8988T (cell line): ENCODE results near the gene TMEM74B.
"Not testable (repeated sequence)": the region's sequence is repeated elsewhere in the genome, so short reads cannot be mapped to it uniquely, and the experiment has no call there.

Source experiments
- DNase-seq: peaks from one replicate; pipeline ENCODE4 v3.0.0; 2011

The TMEM74B gene

DNA sequence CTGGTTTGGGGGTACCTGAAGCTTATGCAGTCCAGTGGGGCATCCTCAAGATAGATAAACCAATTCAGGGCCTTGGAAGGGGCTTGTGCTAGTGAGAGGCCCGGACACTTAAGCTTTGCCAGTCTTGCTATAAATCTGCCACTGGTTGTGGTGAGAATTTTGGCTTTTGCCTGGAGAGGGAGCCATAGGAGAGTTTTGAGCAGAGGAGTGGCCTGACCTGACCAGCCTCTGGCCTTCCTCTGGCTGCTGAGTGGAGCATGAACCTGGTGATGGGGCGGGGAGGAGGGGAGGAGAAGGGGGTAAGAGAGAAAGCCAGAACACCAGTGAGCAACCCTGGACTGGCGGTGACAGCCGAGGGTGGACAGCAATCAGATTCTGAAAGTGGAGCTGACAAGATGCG lies 7.1 kb downstream of the TMEM74B start:
- peak; percentile 49 for DNase-seq

DNA sequence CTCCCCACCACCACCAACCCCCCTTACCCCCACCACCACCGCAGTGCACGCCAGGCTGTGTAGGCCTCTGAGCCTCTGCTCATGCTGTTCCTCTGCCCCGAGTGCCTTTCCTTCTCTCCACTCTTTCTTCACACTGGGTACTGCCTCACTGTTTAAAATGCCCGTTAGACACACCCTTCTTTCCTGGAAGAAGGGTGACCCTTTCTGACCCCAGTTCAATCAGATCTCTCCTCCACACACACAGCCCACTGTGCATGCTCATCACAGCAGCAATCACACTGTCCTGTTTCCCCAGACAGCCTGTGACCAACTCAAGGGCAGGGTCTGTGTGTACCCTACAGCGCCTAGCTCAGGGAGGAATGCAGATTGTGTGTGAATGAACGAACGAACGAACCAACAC lies 10.0 kb downstream of the TMEM74B start:
- no peak for DNase-seq

DNA sequence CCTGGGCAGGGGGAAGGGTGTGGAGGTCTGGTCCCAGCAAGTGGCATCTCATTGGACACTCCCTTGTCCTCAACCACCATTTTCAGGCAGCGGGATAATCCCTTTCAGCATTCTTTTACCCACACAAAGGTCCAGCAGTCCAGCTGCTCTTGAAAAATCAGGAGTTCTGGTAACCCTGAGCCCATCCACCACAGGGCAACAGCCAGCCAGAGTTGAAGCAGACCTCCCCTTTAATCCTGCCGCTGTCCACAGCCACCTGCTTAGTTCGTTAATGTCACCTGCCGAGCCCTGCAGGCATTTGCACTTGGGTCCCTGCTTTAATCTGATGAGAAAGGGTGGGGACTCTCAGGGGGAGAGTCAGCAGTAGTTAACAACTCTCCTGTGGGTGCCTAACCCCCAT lies 11.1 kb downstream of the TMEM74B start:
- no peak for DNase-seq

DNA sequence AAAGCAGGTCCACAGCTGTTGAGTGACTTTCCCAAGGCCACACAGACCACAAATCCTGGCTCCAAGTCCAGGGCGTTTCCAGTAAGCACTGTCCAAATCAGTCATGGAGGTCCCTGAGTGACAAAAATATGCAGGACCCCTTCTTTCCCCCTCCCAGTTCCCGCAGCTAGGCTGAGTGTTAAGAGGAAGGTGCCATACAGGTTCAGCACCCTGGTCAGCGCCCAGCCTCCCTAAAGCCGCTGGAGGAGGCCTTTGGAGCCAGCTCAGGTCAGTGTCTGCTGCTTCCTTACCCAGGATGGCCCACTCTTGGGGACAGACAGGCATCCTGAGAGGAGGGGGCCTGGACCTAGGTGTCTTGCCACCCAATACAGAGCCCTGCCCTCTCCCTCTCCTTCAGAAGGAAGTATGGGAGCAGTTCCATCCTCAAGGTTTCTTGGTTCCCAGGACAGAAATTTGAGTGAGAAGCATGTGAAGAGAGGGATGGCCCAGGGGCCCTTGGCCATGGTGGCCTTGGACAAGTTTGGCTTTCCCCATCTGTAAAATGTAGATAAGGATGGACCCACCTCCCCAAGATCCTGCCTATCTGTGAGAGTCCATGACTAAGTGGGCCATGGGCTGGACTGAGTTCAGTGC lies 13.2 kb downstream of the TMEM74B start:
- no peak for DNase-seq

DNA sequence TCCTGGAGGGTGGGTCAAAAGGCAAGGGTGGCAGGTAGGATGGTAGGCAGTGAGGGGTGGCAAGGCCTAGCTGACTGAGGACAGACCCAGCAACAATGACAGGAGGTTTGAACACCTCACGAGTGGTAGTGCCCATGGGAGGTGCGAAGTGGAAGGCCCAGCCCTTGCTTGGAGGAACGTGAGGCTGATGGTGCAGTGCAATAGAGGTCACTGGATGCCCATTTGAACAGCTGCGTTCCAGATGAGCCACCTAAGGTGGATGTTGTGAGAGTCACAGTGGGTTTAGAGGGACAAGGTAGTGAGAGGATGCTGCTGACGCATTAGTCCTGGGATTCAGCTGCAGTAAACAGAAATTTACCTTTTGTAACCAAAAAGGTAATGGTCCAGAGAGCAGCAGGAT lies 15.6 kb downstream of the TMEM74B start:
- no peak for DNase-seq

DNA sequence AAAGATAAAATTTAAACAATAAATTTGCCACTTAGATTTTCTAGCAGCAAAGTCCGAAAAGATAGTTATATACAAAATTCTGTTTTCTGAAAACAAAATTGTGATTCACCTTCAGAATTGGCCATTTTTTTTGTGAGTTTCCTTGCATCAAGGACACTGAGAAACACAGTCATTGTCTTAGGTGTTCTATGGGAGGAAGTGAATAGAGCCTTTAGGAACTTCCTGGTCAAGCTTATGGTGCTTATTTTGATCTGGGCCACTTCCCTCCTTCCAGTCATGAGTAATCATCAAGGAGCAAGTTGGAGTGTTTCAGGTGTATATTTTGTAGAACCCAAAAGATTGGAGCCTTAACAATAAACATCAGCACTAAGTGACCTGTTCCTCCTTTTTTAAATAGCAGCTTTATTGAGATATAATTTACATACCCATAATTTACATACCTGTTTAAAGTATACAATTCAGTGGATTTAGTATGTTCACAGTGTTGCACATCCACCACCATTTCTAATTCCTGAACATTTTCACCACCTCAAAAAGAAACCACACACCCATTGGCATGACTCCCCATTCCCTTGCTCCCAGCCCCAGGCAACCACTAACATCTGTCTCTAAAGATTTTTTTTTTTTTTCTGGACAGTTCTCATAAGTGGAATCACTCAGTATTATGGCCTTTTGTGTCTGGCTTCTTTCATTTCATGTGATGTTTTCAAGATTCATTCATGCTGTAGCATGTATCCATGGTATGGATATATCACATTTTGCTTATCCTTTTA lies 17.6 kb downstream of the TMEM74B start:
- no peak for DNase-seq

DNA sequence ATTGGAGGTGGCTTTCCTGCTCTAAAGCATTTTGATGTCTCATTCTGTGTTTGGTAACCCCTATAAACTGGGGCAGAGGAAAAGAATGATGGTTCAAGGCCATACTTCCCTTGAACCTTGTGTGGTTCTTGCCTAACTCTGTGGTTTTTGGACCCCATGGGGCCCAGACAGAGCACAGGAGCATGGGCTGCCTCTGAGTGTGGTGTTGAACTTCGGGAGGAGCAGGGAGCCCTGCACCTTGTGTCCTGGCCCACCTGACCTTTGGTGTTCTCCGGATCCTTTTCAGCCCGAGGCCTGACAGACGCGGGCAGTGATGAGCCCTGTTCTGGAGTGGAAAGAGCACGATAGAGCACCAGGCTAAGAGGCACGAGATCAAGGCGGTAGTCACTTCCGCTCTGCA lies 18.8 kb downstream of the TMEM74B start:
- no peak for DNase-seq

DNA sequence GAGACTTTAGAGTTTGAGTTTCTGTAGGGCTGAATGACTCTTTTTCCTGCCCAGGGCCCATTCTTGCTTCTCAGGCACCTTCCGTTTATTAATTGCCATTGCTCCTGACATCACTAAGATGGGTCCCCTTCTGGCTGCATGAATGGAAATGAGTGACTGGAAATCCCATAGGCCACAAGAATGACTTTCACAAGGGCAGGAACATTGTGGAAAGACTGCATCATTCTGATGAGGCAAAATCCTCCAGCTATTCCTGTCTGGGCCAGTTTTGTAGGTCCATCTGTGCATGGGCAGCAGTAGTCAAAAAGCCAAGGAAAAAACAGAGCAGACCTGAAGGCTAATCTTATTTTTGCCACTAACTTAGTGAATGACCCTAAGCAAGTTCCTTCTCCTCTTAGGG lies 19.3 kb downstream of the TMEM74B start:
- no peak for DNase-seq

DNA sequence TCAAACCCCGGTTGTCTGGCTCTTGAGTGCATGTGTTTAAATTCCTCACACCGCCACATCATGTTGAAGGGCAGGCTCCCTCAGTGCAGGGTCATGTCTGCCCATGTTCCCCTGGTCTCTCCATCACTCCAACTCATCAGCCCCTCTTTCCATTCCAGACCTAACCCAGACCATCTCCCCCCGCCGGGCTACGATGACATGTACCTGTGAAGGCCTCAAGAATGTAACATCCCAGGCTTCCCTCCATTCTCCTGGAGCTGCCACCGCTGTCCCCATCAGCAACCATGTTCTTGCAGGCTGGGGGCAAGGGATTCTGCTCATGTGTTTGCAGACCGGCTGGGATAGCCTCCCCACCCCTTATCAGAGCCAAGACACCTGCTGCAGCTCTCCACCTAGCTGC lies 19.9 kb downstream of the TMEM74B start:
- DNase-seq = no peak

DNA sequence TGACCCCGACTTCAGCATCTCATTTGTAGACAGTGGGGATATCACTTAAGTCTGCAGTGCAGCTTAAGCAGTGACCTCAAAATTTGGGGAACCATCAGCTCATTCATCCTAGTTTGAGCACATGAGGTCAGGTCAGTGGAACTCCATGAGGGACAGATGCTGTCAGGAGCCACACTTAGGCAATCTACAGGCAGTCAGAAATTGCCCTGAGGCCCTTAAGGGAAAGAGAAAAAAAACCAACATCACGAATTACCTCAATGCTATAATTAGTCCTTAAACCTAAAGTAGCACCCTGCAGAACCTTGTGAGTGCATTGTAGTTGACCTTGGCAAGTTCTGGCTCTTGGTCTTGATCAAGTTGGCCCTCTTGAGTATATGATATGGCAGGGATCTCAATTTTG lies 21.1 kb downstream of the TMEM74B start:
- DNase-seq = no peak

DNA sequence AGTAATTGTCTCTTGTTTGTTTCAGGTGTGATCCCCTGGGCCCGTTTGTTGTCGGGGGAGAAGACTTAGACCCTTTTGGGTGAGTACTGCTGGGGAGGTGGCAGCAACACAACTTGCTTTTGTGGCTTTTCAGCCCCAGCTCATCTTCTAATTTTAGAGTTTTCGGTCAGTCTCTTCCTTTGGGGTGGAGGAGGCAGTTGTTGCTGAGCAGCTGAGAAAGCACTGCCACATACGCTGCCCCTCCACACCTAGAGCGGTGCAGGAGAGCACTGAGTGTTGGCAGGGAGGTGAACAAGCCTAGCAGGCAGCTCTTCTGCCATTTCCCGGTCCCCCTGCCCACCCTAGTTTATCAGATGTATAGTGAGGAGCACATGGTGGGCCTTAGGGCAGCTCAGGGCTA lies 21.7 kb downstream of the TMEM74B start:
- DNase-seq = no peak

DNA sequence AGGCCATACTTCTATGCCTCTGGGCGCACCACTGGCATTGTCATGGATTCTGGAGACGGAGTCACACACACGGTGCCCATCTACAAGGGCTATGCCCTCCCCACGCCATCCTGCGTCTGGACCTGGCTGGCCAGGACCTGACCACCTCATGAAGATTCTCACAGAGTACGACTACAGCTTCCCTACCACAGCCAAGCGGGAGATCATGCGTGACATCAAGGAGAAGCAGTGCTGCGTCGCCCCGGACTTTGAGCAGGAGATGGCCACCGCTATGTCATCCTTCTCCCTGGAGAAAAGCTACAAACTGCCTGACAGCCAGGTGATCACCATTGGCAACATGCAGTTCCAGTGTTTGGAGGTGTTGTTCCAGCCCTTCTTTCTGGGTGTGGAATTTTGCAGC lies 23.8 kb downstream of the TMEM74B start:
- DNase-seq = no peak

DNA sequence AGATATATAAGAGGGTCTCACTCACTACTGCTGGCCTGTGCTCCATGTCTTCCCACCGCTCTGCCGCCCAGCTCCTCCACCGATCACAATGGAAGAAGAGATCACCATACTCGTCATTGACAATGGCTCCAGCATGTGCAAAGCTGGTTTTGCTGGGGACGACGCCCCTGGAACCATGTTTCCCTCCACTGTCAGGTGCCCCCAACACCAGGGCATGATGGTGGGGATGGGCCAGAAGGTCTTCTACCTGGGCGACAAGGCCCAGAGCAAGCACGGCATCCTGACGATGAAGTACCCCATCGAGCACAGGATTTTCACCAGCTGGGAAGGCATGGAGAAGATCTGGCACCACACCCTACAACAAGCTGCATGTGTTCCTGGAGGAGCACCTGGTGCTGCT lies 24.3 kb downstream of the TMEM74B start:
- DNase-seq = no peak

DNA sequence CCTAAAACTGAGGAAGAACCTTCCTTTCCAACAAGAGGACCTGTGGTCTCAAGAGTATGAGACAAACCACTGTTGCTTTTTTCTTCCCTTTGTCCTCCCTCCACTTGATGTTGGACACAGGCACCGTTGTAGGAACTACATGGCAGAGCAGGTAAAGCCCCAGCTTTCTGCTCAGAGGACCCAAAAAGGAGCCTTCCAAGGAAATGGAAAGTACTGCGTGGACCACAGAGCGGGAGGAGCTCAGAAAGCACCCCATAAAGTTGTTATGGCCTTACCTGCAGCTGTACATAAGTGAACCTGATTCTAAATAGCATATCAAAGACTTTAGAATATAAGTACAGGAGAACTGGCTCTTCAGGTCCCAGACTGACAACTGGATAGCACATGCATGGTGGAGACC lies 29.4 kb downstream of the TMEM74B start:
- DNase-seq = no peak

DNA sequence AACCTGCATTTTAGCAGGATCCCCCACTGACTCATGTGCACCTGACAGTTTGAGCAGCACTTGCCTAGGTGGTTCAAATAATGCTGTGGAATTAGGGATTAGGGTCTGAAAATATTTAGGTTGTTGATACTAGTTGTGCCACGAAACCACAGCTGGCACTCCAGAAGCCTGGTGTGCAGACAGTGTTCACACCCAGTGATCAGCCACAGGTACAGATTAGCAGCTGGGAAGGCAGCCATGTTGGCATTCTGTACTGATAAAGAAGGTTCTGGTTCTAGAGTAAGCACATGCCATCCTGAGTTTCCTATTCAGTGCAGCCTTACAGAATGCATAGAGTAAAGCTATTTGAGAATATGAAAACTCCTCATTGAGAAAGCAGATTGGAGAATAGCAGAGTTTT lies 30.1 kb downstream of the TMEM74B start:
- DNase-seq = no peak

DNA sequence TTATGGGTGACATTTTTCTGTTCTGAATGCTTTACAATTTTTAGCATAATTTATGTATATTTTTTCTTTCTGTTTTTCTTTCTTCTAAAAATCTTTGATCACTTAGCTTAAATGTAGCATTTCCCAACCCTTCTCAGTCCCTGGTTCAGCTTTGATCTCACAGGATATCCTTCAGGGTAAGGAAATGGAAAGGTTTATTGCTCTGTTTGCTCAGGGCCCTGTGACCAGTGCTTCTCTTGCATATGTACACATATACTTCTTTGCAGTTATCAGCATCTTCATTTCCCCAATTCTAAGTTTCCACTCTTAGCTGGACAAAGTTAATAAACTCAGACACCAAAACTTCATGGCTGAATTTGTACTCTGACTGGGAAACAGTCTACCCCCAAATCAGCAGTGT lies 30.6 kb downstream of the TMEM74B start:
- DNase-seq = no peak

DNA sequence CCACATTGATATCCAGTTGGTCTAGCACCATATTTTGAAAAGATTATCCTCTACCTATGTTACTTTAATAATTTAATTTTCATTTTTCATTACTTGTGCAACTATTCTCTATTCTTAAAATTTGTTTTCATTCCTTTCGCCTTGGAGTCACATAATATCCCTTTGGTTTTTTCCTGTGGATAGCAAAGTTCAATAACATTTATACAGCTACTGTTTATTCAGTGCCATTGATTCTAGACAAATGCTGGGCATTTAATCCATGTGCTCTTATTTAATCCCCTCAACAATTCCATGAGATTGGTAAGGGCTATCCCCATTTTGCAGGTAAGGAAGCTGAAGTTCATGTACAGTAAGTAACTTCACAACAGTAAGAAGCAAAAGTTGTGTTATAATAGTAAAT lies 33.8 kb downstream of the TMEM74B start:
- DNase-seq = no peak

DNA sequence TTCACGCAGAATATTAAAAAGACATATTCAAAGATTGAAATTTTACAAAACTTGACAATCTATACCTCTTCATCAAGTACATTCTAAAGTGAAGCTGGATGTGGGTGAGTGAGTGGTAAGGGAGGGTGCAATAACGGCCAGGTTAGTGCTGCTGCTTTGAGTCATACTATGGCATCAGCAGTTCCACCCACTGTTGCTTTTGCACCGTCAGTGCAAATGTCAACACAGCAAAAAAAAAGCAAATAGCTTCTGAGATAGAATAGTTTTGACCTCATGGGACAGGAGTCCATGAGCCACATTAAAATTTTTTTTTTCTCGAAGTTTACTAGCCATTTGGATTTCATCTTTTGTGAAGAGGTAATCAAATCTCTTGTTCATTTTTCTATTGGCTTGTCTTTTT lies 34.6 kb downstream of the TMEM74B start:
- no peak for DNase-seq

DNA sequence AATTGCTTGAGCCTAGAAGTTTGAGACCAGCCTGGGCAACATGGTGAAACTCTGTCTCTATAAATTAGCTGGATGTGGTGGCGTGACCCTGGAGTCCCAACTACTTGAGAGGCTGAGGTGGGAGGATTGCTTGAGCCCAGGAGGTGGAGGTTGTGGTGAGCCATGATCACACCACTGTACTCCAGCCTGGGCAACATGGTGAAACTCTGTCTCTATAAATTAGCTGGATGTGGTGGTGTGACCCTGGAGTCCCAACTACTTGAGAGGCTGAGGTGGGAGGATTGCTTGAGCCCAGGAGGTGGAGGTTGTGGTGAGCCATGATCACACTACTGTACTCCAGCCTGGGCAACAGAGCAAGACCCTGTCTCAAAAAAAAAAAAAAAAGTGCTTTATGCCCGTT lies 35.0 kb downstream of the TMEM74B start:
- DNase-seq = not testable (repeated sequence)

DNA sequence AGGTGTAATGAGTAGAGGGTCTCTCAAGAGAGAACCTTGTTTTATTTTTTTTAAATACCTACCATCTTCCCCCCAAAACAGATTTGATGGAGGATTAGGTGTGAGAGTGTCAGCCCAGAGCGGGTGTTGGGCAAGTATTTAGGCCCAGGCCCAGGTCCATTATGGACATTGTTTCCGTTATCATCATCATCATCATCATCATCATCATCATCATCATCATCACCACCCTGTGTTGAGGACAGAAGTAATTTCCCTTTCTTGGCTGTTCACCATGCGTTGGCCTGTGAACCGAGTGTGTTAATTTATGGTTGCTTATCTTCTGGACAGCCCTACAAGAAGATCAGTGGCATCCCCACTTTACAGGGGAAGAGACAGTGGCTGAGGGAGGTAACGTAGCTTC lies 37.8 kb downstream of the TMEM74B start:
- DNase-seq = no peak

DNA sequence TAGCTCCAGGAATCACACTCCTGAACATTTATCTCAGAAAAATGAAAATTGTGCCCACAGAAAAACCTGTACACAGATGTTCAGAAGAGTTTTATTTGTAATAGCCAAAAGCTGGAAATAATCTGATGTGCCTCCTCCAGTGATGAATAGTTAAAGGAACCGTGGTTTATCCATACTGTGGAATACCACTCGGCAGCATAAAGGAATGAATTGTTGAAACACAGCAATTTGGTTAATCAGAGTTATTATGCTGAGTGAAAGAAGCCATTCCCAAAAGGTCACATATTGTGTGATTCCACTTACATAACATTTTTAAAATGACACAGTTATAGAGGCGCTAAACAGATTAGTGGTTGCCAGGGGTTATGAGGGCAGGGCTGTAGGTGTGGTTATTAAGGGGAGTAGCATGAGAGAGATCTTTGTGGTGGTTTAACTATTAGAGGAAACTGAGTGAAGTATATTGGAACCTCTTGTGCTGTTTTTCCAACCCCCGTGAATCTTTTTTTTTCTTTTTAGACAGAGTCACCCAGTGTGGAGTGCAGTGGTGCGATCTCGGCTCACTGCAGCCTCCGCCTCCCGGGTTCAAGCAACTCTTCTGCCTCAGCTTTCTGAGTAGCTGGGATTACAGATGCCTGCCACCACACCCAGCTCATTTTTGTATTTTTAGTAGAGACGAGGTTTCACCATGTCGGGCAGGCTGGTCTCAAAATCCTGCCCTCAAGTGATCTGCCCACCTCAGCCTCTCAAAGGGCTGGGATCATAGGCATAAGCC lies 40.2 kb downstream of the TMEM74B start:
- no peak for DNase-seq

DNA sequence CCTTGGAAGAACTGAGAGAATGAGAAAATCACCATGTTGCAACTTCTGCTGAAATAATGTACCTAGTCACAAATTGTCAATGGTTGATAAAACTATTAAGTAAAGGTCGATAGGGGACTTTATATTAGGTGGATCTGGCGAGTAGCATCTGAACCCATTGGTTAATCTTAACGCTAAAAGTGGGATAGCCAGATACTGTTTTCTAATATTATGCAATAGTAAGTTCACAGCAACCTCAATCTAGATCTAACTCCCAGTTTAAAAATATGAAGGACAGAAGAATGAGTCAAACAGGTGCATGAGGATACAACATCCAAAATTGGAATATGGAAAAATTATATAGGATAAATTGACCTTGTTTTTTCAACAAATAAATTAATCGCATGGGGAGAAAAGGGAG lies 47.5 kb downstream of the TMEM74B start:
- no peak for DNase-seq

DNA sequence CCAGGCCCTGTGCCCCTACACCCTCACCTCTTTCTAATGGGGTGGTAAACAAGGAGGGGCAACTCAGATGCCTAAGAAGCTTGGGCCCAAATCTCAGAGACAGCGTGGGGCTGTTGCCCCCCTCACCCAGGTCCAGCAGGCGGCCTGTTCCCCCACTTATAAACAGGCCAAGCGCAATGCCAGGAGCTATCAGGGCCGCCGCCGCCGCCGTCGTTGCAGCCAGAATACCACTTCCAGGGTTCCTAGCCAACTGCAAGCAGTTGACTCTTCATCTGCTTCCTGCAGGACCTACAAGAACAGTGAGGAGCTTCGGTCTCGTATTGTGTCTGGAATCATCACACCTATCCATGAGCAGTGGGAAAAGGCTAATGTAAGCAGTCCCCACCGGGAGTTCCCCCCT lies 49.9 kb downstream of the TMEM74B start:
- no peak for DNase-seq

DNA sequence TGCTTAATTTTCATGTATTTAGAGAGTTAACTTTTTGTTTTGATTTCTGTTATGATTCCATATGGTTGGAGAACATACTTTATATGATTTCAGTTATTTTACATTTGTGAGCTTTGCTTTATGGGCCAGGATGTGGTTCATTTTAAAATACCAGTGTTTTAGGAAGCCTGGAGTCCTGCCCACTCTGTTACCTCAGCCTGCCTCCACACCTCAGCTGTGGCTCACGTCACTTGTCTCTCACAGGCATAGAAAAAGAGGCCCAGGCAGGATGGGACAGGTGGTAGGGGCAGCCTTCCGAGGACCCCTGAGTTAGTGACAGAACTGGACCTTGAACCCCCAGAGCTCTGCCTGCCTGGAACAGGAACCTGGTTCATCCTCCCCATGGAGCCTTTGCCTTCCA lies 50.4 kb downstream of the TMEM74B start:
- no peak for DNase-seq
